NT2/D1 (cell line): ENCODE measurements around the gene STPG2.

Experiments
- SUZ12 ChIP-seq: IDR thresholded peaks from 2 replicates; pipeline ENCODE4 v1.6.1; 2011; ENCODE audit not compliant: insufficient read length, insufficient read depth; ENCODE audit errors: extremely low read depth
- YY1 ChIP-seq: IDR thresholded peaks from 2 replicates; pipeline ENCODE4 v1.6.1; 2011; ENCODE audit not compliant: insufficient read length, insufficient read depth
- ZNF274 ChIP-seq: IDR thresholded peaks from 2 replicates; pipeline ENCODE4 v1.6.1; 2011; ENCODE audit warnings: mild to moderate bottlenecking, low read depth, low read length

DNA sequence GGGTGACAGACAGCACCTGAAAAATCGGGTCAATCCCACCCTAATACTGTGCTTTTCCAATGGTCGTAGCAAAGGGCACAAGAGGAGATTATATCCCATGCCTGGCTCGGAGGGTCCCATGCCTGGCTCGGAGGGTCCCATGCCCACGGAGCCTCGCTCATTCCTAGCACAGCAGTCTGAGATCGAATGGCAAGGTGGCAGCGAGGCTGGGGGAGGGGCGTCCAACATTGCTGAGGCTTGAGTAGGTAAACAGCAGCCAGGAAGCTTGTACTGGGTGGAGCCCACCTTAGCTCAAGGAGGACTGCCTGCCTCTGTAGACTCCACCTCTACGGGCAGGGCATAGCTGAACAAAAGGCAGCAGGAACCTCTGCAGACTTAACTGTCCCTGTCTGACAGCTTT is 365.1 kb downstream of the STPG2 start:
- no peak for TF ChIP-seq ZNF274
- no peak for TF ChIP-seq YY1
- no peak for TF ChIP-seq SUZ12
